ENCODE data around the gene RNU6-9.

GRCh38 chr19:939439-939838, 46.2 kb downstream of the RNU6-9 start:
- TF ChIP-seq CTCF (IDR thresholded peaks at IDR 0.05) (no peak), POLR2A (IDR thresholded peaks at IDR 0.05) (no peak)

Data from uterus (tissue), 2 donors.